A549 (cell line): ENCODE measurements around the gene IL6ST. TPM values are rescaled to one million over a fixed set of nuclear protein-coding genes. Genes with fewer than 3 reads are reported as not detected.

Source experiments
- ATAC-seq, 2 experiments: fragments of 200-7000 bp in 1 of 2; fragments of >200 bp in 1 of 2; cut with Nextera tagmentation in 1 of 2; cut with Tn5 transposase in 1 of 2; 3 replicates each; pipeline versions ENCODE4 v1.8.0 to v1.9.1; 2018 to 2020; ENCODE audit warnings: mild to moderate bottlenecking in 1 of 2, moderate library complexity in 1 of 2
- CTCF ChIA-PET: fragments of 300-600 bp; sonication (Branson Sonifier 250); formaldehyde crosslinking; extraction: SDS; loops from one replicate; lab custom pipeline; 2021; ENCODE audit warnings: antibody characterized with exemption, inconsistent platforms; lab: Yijun Ruan, JAX
- POLR2A ChIA-PET: fragments of 350-600 bp; formaldehyde crosslinking; extraction: SDS; loops from one replicate; lab custom pipeline; 2021; ENCODE audit warnings: antibody characterized with exemption, inconsistent platforms; lab: Yijun Ruan, JAX
- DNase-seq, 2 experiments: peaks; one replicate each; pipeline versions ENCODE4 v3.0.0 to v3.0.0-alpha.2; 2011 to 2016; ENCODE audit warnings: low read depth in 1 of 2, low spot score in 1 of 2
- FAIRE-seq: peaks from 2 replicates; lab custom pipeline; 2011; peaks lifted over from hg19 to GRCh38; lab: Jason Lieb, UNC
- H3K27ac ChIP-seq, 2 experiments: fragments of >200 bp; sonication (Bioruptor Twin); formaldehyde crosslinking; 3 replicates each; pipeline ENCODE4 v1.5.1; 2016 to 2017
- H3K4me1 ChIP-seq: fragments of >200 bp; sonication (Bioruptor Twin); formaldehyde crosslinking; 3 replicates; pipeline ENCODE4 v1.6.1; 2016
- H3K4me2 ChIP-seq: fragments of >200 bp; sonication (Bioruptor Twin); formaldehyde crosslinking; 3 replicates; pipeline ENCODE4 v1.6.1; 2016
- H3K4me3 ChIP-seq: fragments of >200 bp; sonication (Bioruptor Twin); formaldehyde crosslinking; 3 replicates; pipeline ENCODE4 v1.5.1; 2016
- H3K9me3 ChIP-seq: fragments of >200 bp; sonication (Bioruptor Twin); formaldehyde crosslinking; 3 replicates; pipeline ENCODE4 v1.6.1; 2016
- CHD2 ChIP-seq: fragments of 150-350 bp; IDR thresholded peaks from 2 replicates; pipeline ENCODE4 v1.6.1; 2014; ENCODE audit warnings: low read length; ENCODE audit not compliant: partially characterized antibody
- EHF ChIP-seq: fragments of 250-450 bp; sonication (Bioruptor Pico); IDR thresholded peaks from 2 replicates; pipeline ENCODE4 v1.5.0; 2020; ENCODE audit warnings: mild to moderate bottlenecking
- EP300 ChIP-seq, 2 experiments: fragments of >200 bp; sonication (Bioruptor Twin); formaldehyde crosslinking; IDR thresholded peaks; 2 replicates in 1 of 2; 3 replicates in 1 of 2; pipeline ENCODE4 v1.6.1; 2016 to 2017
- ESRRA ChIP-seq: fragments of 150-350 bp; IDR thresholded peaks from 2 replicates; pipeline ENCODE4 v1.6.1; 2014; ENCODE audit warnings: mild to moderate bottlenecking, low read length, borderline replicate concordance
- FOXS1 ChIP-seq: fragments of 250-450 bp; sonication (Bioruptor Pico); IDR thresholded peaks from 2 replicates; pipeline ENCODE4 v1.5.0; 2020; ENCODE audit warnings: mild to moderate bottlenecking, moderate library complexity
- HDAC2 ChIP-seq: fragments of 200-600 bp; sonication (generic); IDR thresholded peaks from 2 replicates; pipeline ENCODE4 v1.6.1; 2016
- HOXB5 ChIP-seq: fragments of 250-450 bp; sonication (Bioruptor Pico); IDR thresholded peaks from 2 replicates; pipeline ENCODE4 v1.5.0; 2020; ENCODE audit warnings: mild to moderate bottlenecking, moderate library complexity
- JUN ChIP-seq, 2 experiments: fragments of >200 bp; sonication (Bioruptor Twin); formaldehyde crosslinking; IDR thresholded peaks; 2 replicates in 1 of 2; 3 replicates in 1 of 2; pipeline ENCODE4 v1.6.1; 2016 to 2017
- JUNB ChIP-seq: fragments of >200 bp; sonication (Bioruptor Twin); formaldehyde crosslinking; IDR thresholded peaks from 2 replicates; pipeline ENCODE4 v1.6.1; 2016
- KDM5A ChIP-seq: fragments of 200-600 bp; sonication (generic); IDR thresholded peaks from 2 replicates; pipeline ENCODE4 v1.6.1; 2016; ENCODE audit warnings: antibody characterized with exemption, mild to moderate bottlenecking
- MAFK ChIP-seq: fragments of 450-650 bp; IDR thresholded peaks from 2 replicates; pipeline ENCODE4 v1.6.1; 2014; ENCODE audit not compliant: partially characterized antibody
- NFE2L2 ChIP-seq: fragments of 150-350 bp; conservative IDR thresholded peaks from 2 replicates; pipeline ENCODE4 v1.6.1; 2014; ENCODE audit warnings: low read length
- PHF8 ChIP-seq: fragments of 200-600 bp; sonication (generic); IDR thresholded peaks from 2 replicates; pipeline ENCODE4 v1.6.1; 2016; ENCODE audit warnings: low read depth, mild to moderate bottlenecking, antibody characterized with exemption, moderate library complexity, borderline replicate concordance
- POLR2A ChIP-seq: IDR thresholded peaks from 2 replicates; pipeline ENCODE4 v1.6.1; 2012; ENCODE audit warnings: mild to moderate bottlenecking, low read length
- RFX5 ChIP-seq: fragments of 450-650 bp; IDR thresholded peaks from 2 replicates; pipeline ENCODE4 v1.7.1; 2014; ENCODE audit warnings: antibody characterized with exemption, mild to moderate bottlenecking, moderate library complexity
- SMC3 ChIP-seq: fragments of >200 bp; sonication (Bioruptor Twin); formaldehyde crosslinking; IDR thresholded peaks from 3 replicates; pipeline ENCODE4 v1.6.1; 2018; ENCODE audit warnings: inconsistent platforms
- TFCP2L1 ChIP-seq: fragments of 250-450 bp; sonication (Bioruptor Pico); IDR thresholded peaks from 2 replicates; pipeline ENCODE4 v1.5.0; 2021; ENCODE audit warnings: mild to moderate bottlenecking
- TP53 ChIP-seq: fragments of 250-450 bp; sonication (Bioruptor Pico); IDR thresholded peaks from 2 replicates; pipeline ENCODE4 v1.5.0; 2021; ENCODE audit warnings: mild to moderate bottlenecking, moderate library complexity
- ZSCAN20 ChIP-seq: fragments of 250-450 bp; sonication (Bioruptor Pico); IDR thresholded peaks from 2 replicates; pipeline ENCODE4 v1.8.0; 2022; ENCODE audit warnings: mild to moderate bottlenecking, moderate library complexity
- WGBS: methylation state at CpG from one replicate; pipeline ENCODE4 v1.1.6; 2017; ENCODE audit errors: missing lambda C conversion rate; 5-methylcytosine and 5-hydroxymethylcytosine counted together
- polyA plus RNA-seq, 4 experiments: library from polyadenylated mRNA; depleted of rRNA in 3 of 4; stranded (reverse); fragments of >200 nt; fragmentation: RNase III in 1 of 4; extraction: RNeasy Plus Mini Kit Qiagen cat#74134 plus additional on column Dnase treatment in 1 of 4; gene quantifications; 2 replicates in 3 of 4; 3 replicates in 1 of 4; pipeline ENCODE4 v1.2.3, GENCODE V29; 2011 to 2017
- TF ChIP-seq, protein P1 (sequence below): fragments of 450-650 bp; IDR thresholded peaks from 2 replicates; pipeline ENCODE4 v1.6.1; 2014; ENCODE audit warnings: antibody characterized with exemption
- TF ChIP-seq, protein P2 (sequence below): fragments of >200 bp; sonication (Bioruptor Twin); formaldehyde crosslinking; IDR thresholded peaks from 3 replicates; pipeline ENCODE4 v1.5.1; 2016
- TF ChIP-seq, protein P3 (sequence below): fragments of >200 bp; sonication (Bioruptor Twin); formaldehyde crosslinking; IDR thresholded peaks from 3 replicates; pipeline ENCODE4 v1.6.1; 2016

Gene IL6ST
- polyA plus RNA-seq, 2 of the 4 experiments (the other 2 are of a cell fraction): 46.2 to 183 TPM

DNA sequence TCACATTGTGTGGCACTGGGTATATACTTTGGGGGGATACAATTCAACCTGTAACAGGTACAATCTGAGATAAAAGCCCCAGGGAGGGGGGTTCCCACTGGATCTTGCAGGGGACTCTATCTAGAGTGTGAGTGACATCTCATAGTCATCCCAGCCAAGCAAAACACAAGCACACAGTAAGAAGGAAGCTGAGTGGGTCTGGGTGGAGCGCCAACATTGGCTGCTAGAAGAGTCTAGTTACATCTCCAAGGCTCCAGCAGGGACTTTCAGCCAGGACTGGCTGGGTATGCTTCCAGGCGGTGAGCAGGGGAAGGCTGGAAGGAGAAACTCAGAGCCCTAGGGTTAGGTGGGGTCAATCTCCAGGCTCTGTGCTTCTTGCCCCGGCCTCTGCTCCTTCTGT, 90.6 kb downstream of the IL6ST start:
- no peak for TF ChIP-seq JUN (IDR thresholded peaks at IDR 0.05)
- no peak for TF ChIP-seq RFX5
- no peak for TF ChIP-seq TP53 (CRISPR knock-in tag)
- no peak for TF ChIP-seq EP300 (IDR thresholded peaks at IDR 0.05)
- FAIRE-seq (no peak), DNase-seq (no peak), ATAC-seq (no peak)
- ChIA-PET CTCF (interaction anchor here (1.1 to 2.1 kb wide), 2 partner anchors 10 to 17 kb away, joined by 3 to 5 read pairs; no protein-coding TSS in a partner anchor), POLR2A (no interaction called here)
- Histone ChIP-seq H3K27ac (peak overlapping the region in 1 of 2 experiments; percentile 50; a peak in 3 of 6 replicates), H3K4me2 (no peak overlapping the region), H3K4me1 (peaks cover 23% of the 10 kb centered on the region), H3K9me3 (no peaks in the 10 kb centered on the region), H3K4me3 (no peak overlapping the region)
- WGBS: 92% methylated on average over 3 of the region's 3 CpGs

DNA sequence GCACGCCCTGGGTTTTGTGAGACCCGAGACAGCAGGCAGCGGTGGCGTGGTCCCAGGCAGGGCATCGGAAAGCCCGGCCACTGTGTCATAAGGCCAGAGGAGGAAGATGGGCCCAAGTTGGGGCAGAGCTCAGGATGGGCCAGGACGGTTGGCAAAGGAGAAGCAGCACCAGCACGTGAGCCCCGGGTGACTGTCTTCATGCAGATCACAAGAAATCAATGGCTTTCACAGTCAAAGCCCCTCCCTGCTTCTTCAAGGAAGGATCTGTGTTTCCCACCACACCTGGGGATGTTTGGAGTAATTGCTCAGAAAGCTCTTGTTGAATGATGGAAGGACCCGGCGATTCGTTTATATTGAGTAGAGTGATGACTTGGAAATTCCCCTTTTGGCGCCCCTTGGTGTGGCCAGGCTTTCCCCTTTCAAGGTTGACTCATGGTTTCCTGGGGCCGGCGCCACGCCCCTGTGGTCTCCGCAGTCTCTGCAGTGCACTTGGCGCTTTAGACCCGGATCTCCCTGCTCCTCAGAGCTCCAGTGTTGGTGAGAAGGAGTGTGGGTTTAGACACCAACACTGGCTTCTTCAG, 91.6 kb downstream of the IL6ST start:
- ATAC-seq: peak; percentile 44 to 79; a peak in 3 of 6 replicates
- 68% methylated on average over 19 of the region's 19 CpGs for WGBS
- CTCF ChIA-PET: interaction anchor here (2.1 kb wide), 1 partner anchor 17 kb away, joined by 5 read pairs; no protein-coding TSS in a partner anchor
- H3K27ac ChIP-seq: peak overlapping the region in 1 of 2 experiments; percentile 50; a peak in 2 of 6 replicates
- no peaks in the 10 kb centered on the region for H3K9me3 ChIP-seq
- H3K4me2 ChIP-seq: peak overlapping the region; percentile 12; the same call in 1 of the 3 replicates
- TF ChIP-seq EHF (CRISPR knock-in tag) (no peak), SMC3 (no peak), ZSCAN20 (CRISPR knock-in tag) (no peak), POLR2A (no peak), KDM5A (no peak)
- TF ChIP-seq, protein P1, sequence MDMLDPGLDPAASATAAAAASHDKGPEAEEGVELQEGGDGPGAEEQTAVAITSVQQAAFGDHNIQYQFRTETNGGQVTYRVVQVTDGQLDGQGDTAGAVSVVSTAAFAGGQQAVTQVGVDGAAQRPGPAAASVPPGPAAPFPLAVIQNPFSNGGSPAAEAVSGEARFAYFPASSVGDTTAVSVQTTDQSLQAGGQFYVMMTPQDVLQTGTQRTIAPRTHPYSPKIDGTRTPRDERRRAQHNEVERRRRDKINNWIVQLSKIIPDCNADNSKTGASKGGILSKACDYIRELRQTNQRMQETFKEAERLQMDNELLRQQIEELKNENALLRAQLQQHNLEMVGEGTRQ: no peak
- H3K4me3 ChIP-seq: no peak overlapping the region
- POLR2A ChIA-PET: no interaction called here
- peaks cover 26% of the 10 kb centered on the region for H3K4me1 ChIP-seq
- DNase-seq: peak in 1 of 2 experiments; percentile 18
- no peak for FAIRE-seq

DNA sequence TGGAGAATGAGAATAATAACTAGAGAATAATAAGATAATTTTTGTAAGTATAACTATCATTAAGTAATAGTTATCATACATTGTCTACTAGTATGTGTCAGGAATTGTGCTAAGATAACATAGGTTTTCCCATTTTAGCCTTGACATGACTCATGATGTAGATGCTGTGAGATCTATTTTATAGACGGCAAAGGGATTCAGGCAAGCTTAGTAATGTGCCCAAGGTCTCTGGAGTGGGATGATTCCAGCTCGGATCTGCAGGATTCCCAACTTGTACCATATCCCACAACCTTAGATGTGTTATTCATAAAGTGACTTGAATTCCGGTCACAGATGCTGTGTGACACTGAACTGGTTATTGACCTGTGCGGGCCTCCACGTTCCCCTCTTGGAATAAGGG, 92.1 kb downstream of the IL6ST start:
- no peaks in the 10 kb centered on the region for H3K9me3 ChIP-seq
- peaks cover 26% of the 10 kb centered on the region for H3K4me1 ChIP-seq
- ChIA-PET CTCF (interaction anchor here (0.7 kb wide), 2 partner anchors 490 to 523 kb away, joined by 3 to 4 read pairs; no protein-coding TSS in a partner anchor), POLR2A (no interaction called here)
- TF ChIP-seq ESRRA (no peak), SMC3 (no peak), JUNB (no peak), CHD2 (no peak), HOXB5 (no peak), TP53 (CRISPR knock-in tag) (no peak), HDAC2 (no peak), NFE2L2 (no peak), PHF8 (no peak), FOXS1 (CRISPR knock-in tag) (no peak), MAFK (no peak), TFCP2L1 (CRISPR knock-in tag) (no peak)
- TF ChIP-seq, protein P2, sequence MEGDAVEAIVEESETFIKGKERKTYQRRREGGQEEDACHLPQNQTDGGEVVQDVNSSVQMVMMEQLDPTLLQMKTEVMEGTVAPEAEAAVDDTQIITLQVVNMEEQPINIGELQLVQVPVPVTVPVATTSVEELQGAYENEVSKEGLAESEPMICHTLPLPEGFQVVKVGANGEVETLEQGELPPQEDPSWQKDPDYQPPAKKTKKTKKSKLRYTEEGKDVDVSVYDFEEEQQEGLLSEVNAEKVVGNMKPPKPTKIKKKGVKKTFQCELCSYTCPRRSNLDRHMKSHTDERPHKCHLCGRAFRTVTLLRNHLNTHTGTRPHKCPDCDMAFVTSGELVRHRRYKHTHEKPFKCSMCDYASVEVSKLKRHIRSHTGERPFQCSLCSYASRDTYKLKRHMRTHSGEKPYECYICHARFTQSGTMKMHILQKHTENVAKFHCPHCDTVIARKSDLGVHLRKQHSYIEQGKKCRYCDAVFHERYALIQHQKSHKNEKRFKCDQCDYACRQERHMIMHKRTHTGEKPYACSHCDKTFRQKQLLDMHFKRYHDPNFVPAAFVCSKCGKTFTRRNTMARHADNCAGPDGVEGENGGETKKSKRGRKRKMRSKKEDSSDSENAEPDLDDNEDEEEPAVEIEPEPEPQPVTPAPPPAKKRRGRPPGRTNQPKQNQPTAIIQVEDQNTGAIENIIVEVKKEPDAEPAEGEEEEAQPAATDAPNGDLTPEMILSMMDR: no peak
- TF ChIP-seq, protein P3, sequence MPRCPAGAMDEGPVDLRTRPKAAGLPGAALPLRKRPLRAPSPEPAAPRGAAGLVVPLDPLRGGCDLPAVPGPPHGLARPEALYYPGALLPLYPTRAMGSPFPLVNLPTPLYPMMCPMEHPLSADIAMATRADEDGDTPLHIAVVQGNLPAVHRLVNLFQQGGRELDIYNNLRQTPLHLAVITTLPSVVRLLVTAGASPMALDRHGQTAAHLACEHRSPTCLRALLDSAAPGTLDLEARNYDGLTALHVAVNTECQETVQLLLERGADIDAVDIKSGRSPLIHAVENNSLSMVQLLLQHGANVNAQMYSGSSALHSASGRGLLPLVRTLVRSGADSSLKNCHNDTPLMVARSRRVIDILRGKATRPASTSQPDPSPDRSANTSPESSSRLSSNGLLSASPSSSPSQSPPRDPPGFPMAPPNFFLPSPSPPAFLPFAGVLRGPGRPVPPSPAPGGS: no peak
- H3K4me3 ChIP-seq: no peak overlapping the region
- no peak for FAIRE-seq
- DNase-seq: no peak
- 65% methylated on average over 4 of the region's 5 CpGs for WGBS
- H3K27ac ChIP-seq: peak overlapping the region in 1 of 2 experiments; percentile 50; a peak in 2 of 6 replicates
- H3K4me2 ChIP-seq: 0 out of 3 replicates have a peak overlapping the region, but pooled peaks have one; percentile 12
- ATAC-seq: no peak; a peak in 1 of 6 replicates
